Skeletal muscle tissue (tissue), 4 donors: ENCODE data around the gene MDK. TPM values are rescaled to one million over a fixed set of nuclear protein-coding genes. Genes with fewer than 3 reads are reported as not detected.

Experiments
- H3K27ac ChIP-seq: one replicate; pipeline ENCODE4 v1.7.0; 2013; ENCODE audit warnings: mild to moderate bottlenecking, low read depth, low read length, inconsistent platforms
- H3K27me3 ChIP-seq, 3 donors: one replicate each; pipeline ENCODE4 v1.7.0; 2013; ENCODE audit warnings: low read length in 3 of 3; ENCODE audit not compliant: control insufficient read depth in 3 of 3, insufficient read depth in 3 of 3
- H3K36me3 ChIP-seq, 3 donors: one replicate each; pipeline ENCODE4 v1.7.0; 2013; ENCODE audit warnings: low read length in 3 of 3; ENCODE audit not compliant: control insufficient read depth in 3 of 3, insufficient read depth in 3 of 3
- H3K4me1 ChIP-seq, 3 donors: one replicate each; pipeline ENCODE4 v1.7.0; 2013; ENCODE audit warnings: low read length in 3 of 3, mild to moderate bottlenecking in 3 of 3; ENCODE audit not compliant: control insufficient read depth in 3 of 3, insufficient read depth in 3 of 3
- H3K4me3 ChIP-seq, 3 donors: one replicate each; pipeline ENCODE4 v1.7.0; 2013; ENCODE audit warnings: low read length in 3 of 3
- H3K9ac ChIP-seq, 3 donors: one replicate each; pipeline ENCODE4 v1.7.0; 2013; ENCODE audit warnings: low read length in 3 of 3, mild to moderate bottlenecking in 3 of 3, moderate library complexity in 2 of 3, low read depth in 1 of 3
- H3K9me3 ChIP-seq, 3 donors: one replicate each; pipeline ENCODE4 v1.7.0; 2013; ENCODE audit warnings: low read length in 3 of 3; ENCODE audit not compliant: control insufficient read depth in 3 of 3
- total RNA-seq: library from RNA; depleted of rRNA; stranded (reverse); fragments of >200 nt; gene quantifications from one replicate; pipeline ENCODE4 v1.2.3, GENCODE V29; 2014
- donor health status: Osteomylitis.

The MDK gene
- total RNA-seq, 1 donor from 2014 or later, result 28.2 TPM

DNA sequence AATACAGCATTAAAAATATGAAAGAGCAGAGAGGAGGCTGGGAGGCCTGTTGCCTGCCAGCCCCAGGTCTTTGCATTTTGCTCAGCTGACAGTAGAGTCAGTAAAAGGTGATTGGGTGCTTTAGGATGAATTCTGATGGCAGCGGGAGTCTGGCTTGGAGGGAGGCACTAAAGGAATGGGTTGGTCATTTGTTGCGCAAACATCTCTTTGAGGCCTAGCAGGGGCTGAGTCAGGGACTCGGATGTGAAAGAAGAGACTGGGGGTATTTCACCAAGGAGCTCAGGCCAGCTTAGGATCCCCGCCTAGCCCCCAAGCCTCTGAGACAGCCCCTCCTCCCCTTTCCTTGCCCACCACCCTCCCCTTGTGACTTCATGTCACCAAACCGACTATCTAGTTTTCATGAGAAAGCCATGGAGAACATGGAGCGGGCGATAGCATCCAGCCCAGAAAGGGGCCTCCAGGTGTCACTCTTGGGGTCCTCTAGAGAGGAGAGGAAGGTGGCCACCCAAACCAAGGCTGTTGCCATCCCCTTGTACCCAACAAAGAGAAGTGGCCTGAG is 24.5 kb upstream of the MDK start:
- Histone ChIP-seq H3K27ac (no peak overlapping the region), H3K4me1 (peaks cover 20 to 28% (median 23%) of the 10 kb centered on the region in 3 donors), H3K9me3 (no peaks in the 10 kb centered on the region), H3K36me3 (peaks cover 0 to 4% (median 3%) of the 10 kb centered on the region in 3 donors), H3K27me3 (no peaks in the 10 kb centered on the region), H3K9ac (no peak overlapping the region), H3K4me3 (no peak overlapping the region)

DNA sequence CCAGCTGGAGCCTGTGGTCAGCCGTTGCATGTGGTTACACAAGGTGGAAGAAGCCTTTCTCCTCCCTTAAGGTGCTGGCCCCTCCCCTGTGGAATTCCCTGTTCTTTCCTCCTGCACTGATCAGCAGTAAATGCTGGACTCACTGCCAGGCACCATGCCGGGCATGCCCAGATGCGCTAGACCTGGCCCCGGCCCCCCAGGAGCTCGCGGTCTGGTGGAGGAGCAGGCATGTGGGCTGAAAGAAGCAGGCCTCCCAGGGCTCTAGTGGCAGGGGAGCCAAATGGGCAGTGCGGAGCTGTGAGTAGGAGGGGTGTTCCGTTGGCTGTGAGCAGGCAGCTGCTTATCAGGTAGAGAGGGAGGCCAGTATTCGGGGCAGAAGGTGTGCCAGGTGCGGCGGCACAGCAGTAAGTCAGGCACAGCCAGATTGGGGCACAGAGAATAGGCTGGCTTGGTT is 24.0 kb upstream of the MDK start:
- Histone ChIP-seq H3K27ac (no peak overlapping the region), H3K4me1 (peaks cover 20 to 28% (median 23%) of the 10 kb centered on the region in 3 donors), H3K9ac (peak overlapping the region in 1 of 3 donors; percentile 33), H3K4me3 (no peak overlapping the region), H3K9me3 (no peaks in the 10 kb centered on the region), H3K27me3 (no peaks in the 10 kb centered on the region), H3K36me3 (peaks cover 0 to 7% (median 4%) of the 10 kb centered on the region in 3 donors)

- no peaks in the 10 kb centered on the region for H3K27me3 ChIP-seq
- peaks cover 39 to 50% (median 43%) of the 10 kb centered on the region in 3 donors for H3K4me1 ChIP-seq
- no peak overlapping the region for H3K9ac ChIP-seq
- peaks cover 0 to 18% (median 8%) of the 10 kb centered on the region in 3 donors for H3K36me3 ChIP-seq
- peak overlapping the region; percentile 98 for H3K27ac ChIP-seq
- H3K4me3 ChIP-seq, result no peak overlapping the region
- H3K9me3 ChIP-seq, result no peaks in the 10 kb centered on the region
These were observed 21.5 kb upstream of the MDK start for GRCh38 chr11:46359953-46360352.

GRCh38 chr11:46360878-46361277 is 20.6 kb upstream of the MDK start:
- H3K36me3 ChIP-seq, result peaks cover 0 to 18% (median 8%) of the 10 kb centered on the region in 3 donors
- H3K9me3 ChIP-seq, result no peaks in the 10 kb centered on the region
- H3K4me3 ChIP-seq, result peak overlapping the region; percentile 72 to 79 (median 73)
- H3K9ac ChIP-seq, result peak overlapping the region; percentile 96 to 100 (median 98)
- H3K4me1 ChIP-seq, result peaks cover 48 to 59% (median 52%) of the 10 kb centered on the region in 3 donors
- no peaks in the 10 kb centered on the region for H3K27me3 ChIP-seq
- peak overlapping the region; percentile 98 for H3K27ac ChIP-seq

- no peaks in the 10 kb centered on the region for H3K9me3 ChIP-seq
- peak overlapping the region; percentile 96 to 100 (median 98) for H3K9ac ChIP-seq
- H3K27ac ChIP-seq, result peak overlapping the region; percentile 98
- no peaks in the 10 kb centered on the region for H3K27me3 ChIP-seq
- H3K4me3 ChIP-seq, result peak overlapping the region; percentile 73 to 93 (median 79)
- H3K4me1 ChIP-seq, result peaks cover 49 to 64% (median 59%) of the 10 kb centered on the region in 3 donors
- peaks cover 0 to 18% (median 5%) of the 10 kb centered on the region in 3 donors for H3K36me3 ChIP-seq
These were observed 19.9 kb upstream of the MDK start for GRCh38 chr11:46361283-46362155.

DNA sequence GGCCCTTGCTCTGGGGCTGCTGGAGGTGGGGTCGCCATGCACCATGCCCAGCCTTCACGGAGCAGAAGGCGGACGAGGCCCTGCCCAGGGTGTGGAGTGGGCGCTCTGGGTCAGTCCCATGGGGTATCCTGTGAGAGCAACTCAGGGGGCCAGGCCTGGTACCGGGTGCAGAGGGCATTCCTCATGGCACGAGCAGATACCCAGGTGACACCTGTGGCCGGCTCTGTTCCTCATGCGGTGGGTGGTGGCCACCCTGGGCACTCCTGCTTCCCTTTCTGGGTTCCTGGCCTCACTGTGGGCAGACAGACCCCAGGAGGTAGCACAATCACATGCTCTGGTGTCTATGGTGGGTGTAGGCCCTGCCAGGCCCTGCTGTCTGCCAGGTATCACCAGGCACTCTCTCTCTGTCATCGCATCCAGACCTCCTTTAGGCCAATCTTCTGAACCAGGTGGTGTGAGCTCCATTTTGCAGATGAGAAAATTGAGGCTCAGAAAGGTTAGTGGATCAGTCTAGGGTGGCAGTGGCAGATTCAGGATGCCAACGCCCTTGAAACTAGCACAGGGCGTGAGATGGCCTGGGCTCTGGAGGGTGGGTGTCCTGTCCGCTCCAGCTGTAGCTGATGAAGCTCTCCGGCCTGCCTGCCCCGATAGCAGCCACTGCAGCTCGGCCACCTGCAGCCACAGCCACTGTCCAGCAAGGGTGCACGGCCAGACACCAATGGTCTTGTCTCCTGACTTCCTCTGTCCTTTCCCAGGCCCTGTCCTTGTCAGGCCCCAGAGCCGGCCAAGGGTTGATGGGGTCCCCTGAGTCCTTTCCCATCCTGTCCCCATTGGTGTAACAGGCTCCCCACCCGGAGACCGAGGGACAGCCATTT is 19.1 kb upstream of the MDK start:
- Histone ChIP-seq H3K4me1 (peaks cover 53 to 71% (median 67%) of the 10 kb centered on the region in 3 donors), H3K27me3 (no peaks in the 10 kb centered on the region), H3K9ac (peak overlapping the region; percentile 96 to 100 (median 98)), H3K9me3 (no peaks in the 10 kb centered on the region), H3K4me3 (peak overlapping the region; percentile 73 to 93 (median 79)), H3K27ac (peak overlapping the region; percentile 98), H3K36me3 (peaks cover 0 to 22% (median 5%) of the 10 kb centered on the region in 3 donors)

- Histone ChIP-seq H3K36me3 (peaks cover 2 to 27% (median 10%) of the 10 kb centered on the region in 3 donors), H3K4me1 (peaks cover 56 to 71% (median 70%) of the 10 kb centered on the region in 3 donors), H3K27ac (peak overlapping the region; percentile 98), H3K9ac (peak overlapping the region; percentile 96 to 100 (median 98)), H3K9me3 (no peaks in the 10 kb centered on the region), H3K27me3 (no peaks in the 10 kb centered on the region), H3K4me3 (peak overlapping the region; percentile 73 to 93 (median 79))
These were observed 18.4 kb upstream of the MDK start for GRCh38 chr11:46363031-46363407.

DNA sequence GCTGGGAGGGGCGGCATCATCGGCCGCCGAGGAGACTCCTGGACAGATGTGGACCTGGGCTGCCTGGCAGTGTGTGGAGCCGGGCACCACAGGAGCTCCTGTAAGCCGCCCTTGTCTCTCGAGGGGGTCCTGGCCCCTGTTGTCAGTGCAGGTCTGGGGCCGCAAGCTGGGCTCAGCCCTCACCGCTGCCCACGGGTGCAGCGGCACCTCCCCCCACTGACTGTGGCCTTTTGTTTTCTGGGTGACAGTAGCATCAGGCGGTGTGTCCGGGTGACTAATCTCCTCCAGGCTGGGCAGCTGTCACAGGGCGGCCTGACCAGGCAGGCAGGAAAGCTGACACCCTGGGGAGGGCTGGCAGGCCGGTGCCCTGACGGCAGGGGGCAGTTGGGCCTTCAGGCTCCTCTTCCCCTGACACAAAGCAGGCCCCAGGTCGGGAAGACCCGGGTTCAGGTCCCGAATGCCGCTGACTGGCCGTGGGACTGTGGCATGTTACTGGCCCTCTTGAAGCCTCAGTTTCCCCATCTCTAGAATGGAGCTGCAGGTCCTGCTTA is 17.9 kb upstream of the MDK start:
- Histone ChIP-seq H3K4me1 (peaks cover 56 to 71% (median 70%) of the 10 kb centered on the region in 3 donors), H3K9me3 (no peaks in the 10 kb centered on the region), H3K36me3 (peaks cover 8 to 32% (median 15%) of the 10 kb centered on the region in 3 donors), H3K9ac (peak overlapping the region; percentile 96 to 100 (median 98)), H3K27me3 (no peaks in the 10 kb centered on the region), H3K4me3 (peak overlapping the region; percentile 73 to 93 (median 79)), H3K27ac (peak overlapping the region; percentile 98)

GRCh38 chr11:46364056-46364455 is 17.4 kb upstream of the MDK start:
- H3K9ac ChIP-seq, result peak overlapping the region; percentile 96 to 100 (median 98)
- H3K4me3 ChIP-seq, result peak overlapping the region; percentile 57 to 77 (median 62)
- peaks cover 56 to 71% (median 70%) of the 10 kb centered on the region in 3 donors for H3K4me1 ChIP-seq
- H3K9me3 ChIP-seq, result no peaks in the 10 kb centered on the region
- H3K27me3 ChIP-seq, result no peaks in the 10 kb centered on the region
- H3K36me3 ChIP-seq, result peaks cover 10 to 37% (median 16%) of the 10 kb centered on the region in 3 donors
- peak overlapping the region; percentile 98 for H3K27ac ChIP-seq
